Mesenchymal stem cell (in vitro differentiated cells and primary cell): ENCODE measurements around the gene MYO5B.

ENCODE experiments used
- DNase-seq: peaks from one replicate; pipeline ENCODE4 v3.0.0-alpha.2; 2013
- H2AFZ ChIP-seq: one replicate; pipeline ENCODE4 v1.6.1; 2013; ENCODE audit warnings: low read depth, mild to moderate bottlenecking, control low read depth, inconsistent platforms, low read length, moderate library complexity
- H2AK5ac ChIP-seq: 2 replicates; pipeline ENCODE4 v1.6.1; 2013; ENCODE audit warnings: low read length, moderate library complexity, mild to moderate bottlenecking, inconsistent platforms; ENCODE audit not compliant: severe bottlenecking
- H2BK120ac ChIP-seq: one replicate; pipeline ENCODE4 v1.6.1; 2013; ENCODE audit warnings: low read depth, mild to moderate bottlenecking, inconsistent platforms, low read length, moderate library complexity
- H2BK12ac ChIP-seq, 2 experiments: one replicate each; pipeline ENCODE4 v1.6.1; 2013; ENCODE audit warnings: inconsistent platforms in 2 of 2, low read length in 2 of 2, mild to moderate bottlenecking in 2 of 2, moderate library complexity in 2 of 2, control low read depth in 1 of 2
- H2BK15ac ChIP-seq: one replicate; pipeline ENCODE4 v1.6.1; 2013; ENCODE audit warnings: mild to moderate bottlenecking, low read depth, inconsistent platforms; ENCODE audit not compliant: poor library complexity, severe bottlenecking
- H2BK5ac ChIP-seq: 2 replicates; pipeline ENCODE4 v1.6.1; 2013; ENCODE audit warnings: low read depth, mild to moderate bottlenecking, low read length, control low read depth, inconsistent platforms; ENCODE audit not compliant: poor library complexity, severe bottlenecking
- H3K14ac ChIP-seq, 2 experiments: one replicate each; pipeline ENCODE4 v1.6.1; 2013; ENCODE audit warnings: inconsistent platforms in 2 of 2, low read length in 2 of 2, control low read depth in 1 of 2, mild to moderate bottlenecking in 1 of 2, moderate library complexity in 1 of 2
- H3K18ac ChIP-seq, 2 experiments: one replicate each; pipeline ENCODE4 v1.6.1; 2013; ENCODE audit warnings: inconsistent platforms in 2 of 2, low read length in 2 of 2, control low read depth in 1 of 2, low read depth in 1 of 2, mild to moderate bottlenecking in 1 of 2
- H3K23ac ChIP-seq, 2 experiments: one replicate each; pipeline ENCODE4 v1.6.1; 2013; ENCODE audit warnings: inconsistent platforms in 2 of 2, low read length in 2 of 2, mild to moderate bottlenecking in 2 of 2, moderate library complexity in 2 of 2, control low read depth in 1 of 2
- H3K27ac ChIP-seq: 2 replicates; pipeline ENCODE4 v1.5.1; 2013; ENCODE audit warnings: mild to moderate bottlenecking, moderate library complexity, low read length, control low read depth, inconsistent platforms; ENCODE audit not compliant: poor library complexity, severe bottlenecking
- H3K27me3 ChIP-seq, 2 experiments: 2 replicates each; pipeline versions ENCODE4 v1.6.1 to v1.7.0; 2013; ENCODE audit warnings: low read length in 2 of 2, mild to moderate bottlenecking in 2 of 2, moderate library complexity in 2 of 2, control low read depth in 1 of 2, inconsistent platforms in 1 of 2; ENCODE audit not compliant: control insufficient read depth in 1 of 2, insufficient read depth in 1 of 2
- H3K36me3 ChIP-seq, 2 experiments: 2 replicates each; pipeline versions ENCODE4 v1.6.1 to v1.7.0; 2013; ENCODE audit warnings: low read length in 2 of 2, control low read depth in 1 of 2, inconsistent platforms in 1 of 2, low read depth in 1 of 2, mild to moderate bottlenecking in 1 of 2; ENCODE audit not compliant: insufficient read depth in 2 of 2, control insufficient read depth in 1 of 2
- H3K4ac ChIP-seq, 2 experiments: one replicate each; pipeline ENCODE4 v1.6.1; 2013; ENCODE audit warnings: inconsistent platforms in 2 of 2, low read length in 2 of 2, mild to moderate bottlenecking in 2 of 2, moderate library complexity in 2 of 2, control low read depth in 1 of 2, low read depth in 1 of 2
- H3K4me1 ChIP-seq: 2 replicates; pipeline ENCODE4 v1.6.1; 2013; ENCODE audit warnings: low read depth, low read length, control low read depth; ENCODE audit not compliant: control insufficient read depth, insufficient read depth
- H3K4me2 ChIP-seq: 2 replicates; pipeline ENCODE4 v1.6.1; 2013; ENCODE audit warnings: low read length, mild to moderate bottlenecking, inconsistent platforms; ENCODE audit not compliant: poor library complexity, severe bottlenecking
- H3K4me3 ChIP-seq, 2 experiments: 2 replicates each; pipeline versions ENCODE4 v1.5.1 to v1.7.0; 2013; ENCODE audit warnings: low read length in 2 of 2, mild to moderate bottlenecking in 2 of 2, control low read depth in 1 of 2, low read depth in 1 of 2; ENCODE audit not compliant: insufficient read depth in 1 of 2
- H3K79me1 ChIP-seq: replicated peaks from 2 replicates; pipeline ENCODE4 v1.6.1; 2013; ENCODE audit warnings: mild to moderate bottlenecking, control low read depth, low read length, inconsistent platforms; ENCODE audit not compliant: poor library complexity, severe bottlenecking
- H3K9ac ChIP-seq: 2 replicates; pipeline ENCODE4 v1.7.0; 2013; ENCODE audit warnings: mild to moderate bottlenecking, low read length, moderate library complexity
- H3K9me3 ChIP-seq: 2 replicates; pipeline ENCODE4 v1.7.0; 2013; ENCODE audit warnings: mild to moderate bottlenecking, low read length; ENCODE audit not compliant: control insufficient read depth
- H4K8ac ChIP-seq: one replicate; pipeline ENCODE4 v1.6.1; 2013; ENCODE audit warnings: inconsistent platforms, mild to moderate bottlenecking, low read length, moderate library complexity
- H4K91ac ChIP-seq: one replicate; pipeline ENCODE4 v1.6.1; 2013; ENCODE audit warnings: mild to moderate bottlenecking, low read length, inconsistent platforms
- WGBS: methylation state at CpG from one replicate; pipeline ENCODE4 v1.1.7; 2013; ENCODE audit warnings: mixed read lengths; 5-methylcytosine and 5-hydroxymethylcytosine counted together

Gene MYO5B

DNA sequence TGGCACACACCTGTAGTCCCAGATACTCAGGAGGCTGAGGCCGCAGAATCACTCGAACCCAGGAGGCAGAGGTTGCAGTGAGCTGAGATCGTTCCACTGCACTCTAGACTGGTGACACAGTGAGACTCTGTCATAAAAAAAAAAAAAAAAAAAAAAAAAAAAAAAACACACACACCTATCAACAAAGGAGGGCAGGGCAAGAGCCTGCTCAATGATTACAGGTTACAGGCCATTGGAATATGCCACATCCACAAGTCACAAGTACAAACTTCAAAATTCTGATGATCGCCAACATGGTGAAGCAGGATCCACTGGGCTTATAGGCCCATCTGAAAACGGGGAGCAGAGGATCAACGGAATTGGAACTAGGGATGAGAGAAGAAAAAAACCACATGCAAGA is 6.3 kb downstream of the MYO5B start:
- H4K8ac ChIP-seq, result no peak overlapping the region
- H3K14ac ChIP-seq, result no peak overlapping the region
- no peaks in the 10 kb centered on the region for H3K79me1 ChIP-seq

DNA sequence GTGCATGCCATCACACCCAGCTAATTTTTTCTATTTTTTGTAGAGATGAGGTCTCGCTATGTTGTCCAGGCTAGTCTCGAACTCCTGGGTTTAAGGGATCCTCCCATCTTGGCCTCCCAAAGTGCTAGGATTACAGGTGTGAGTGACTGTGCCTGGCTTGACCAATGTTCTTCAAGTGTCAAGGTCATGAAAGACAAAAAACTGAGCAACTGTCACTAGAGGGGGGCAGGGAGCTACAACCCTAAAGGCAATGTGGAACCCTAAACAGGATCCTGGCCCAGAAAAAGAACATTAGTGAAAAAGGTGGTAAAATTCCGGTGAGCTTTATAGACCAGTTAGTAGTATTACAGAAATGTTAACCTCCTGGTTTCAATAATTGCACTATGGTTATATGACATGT is 7.3 kb downstream of the MYO5B start:
- Histone ChIP-seq H3K4ac (no peak overlapping the region), H3K9ac (no peak overlapping the region), H4K91ac (no peak overlapping the region), H2AK5ac (no peak overlapping the region), H2BK5ac (no peak overlapping the region), H2BK12ac (no peak overlapping the region), H3K36me3 (no peaks in the 10 kb centered on the region), H3K14ac (no peak overlapping the region), H3K4me1 (no peaks in the 10 kb centered on the region), H3K18ac (no peak overlapping the region), H3K79me1 (no peaks in the 10 kb centered on the region), H3K23ac (no peak overlapping the region), H3K27me3 (peaks cover 42 to 53% of the 10 kb centered on the region in 2 experiments), H2AFZ (no peak overlapping the region), H3K4me3 (no peak overlapping the region), H4K8ac (no peak overlapping the region), H3K27ac (no peak overlapping the region), H2BK120ac (no peak overlapping the region), H2BK15ac (no peak overlapping the region), H3K9me3 (no peaks in the 10 kb centered on the region), H3K4me2 (no peak overlapping the region)
- WGBS, result 64% methylated on average over 2 of the region's 3 CpGs
- no peak for DNase-seq

More for the DNA sequence above, 6.3 kb downstream of the MYO5B start:
- H2BK5ac ChIP-seq, result no peak overlapping the region
- H2AFZ ChIP-seq, result no peak overlapping the region
- no peaks in the 10 kb centered on the region for H3K9me3 ChIP-seq
- H3K4me2 ChIP-seq, result no peak overlapping the region
- DNase-seq, result no peak
- no peak overlapping the region for H4K91ac ChIP-seq
- H2BK15ac ChIP-seq, result no peak overlapping the region
- no peak overlapping the region for H2AK5ac ChIP-seq
- no peaks in the 10 kb centered on the region for H3K36me3 ChIP-seq
- no peak overlapping the region for H2BK120ac ChIP-seq
- H3K9ac ChIP-seq, result no peak overlapping the region
- no peak overlapping the region for H3K23ac ChIP-seq
- peaks cover 52 to 63% of the 10 kb centered on the region in 2 experiments for H3K27me3 ChIP-seq
- H3K18ac ChIP-seq, result no peak overlapping the region
- no peak overlapping the region for H3K4me3 ChIP-seq
- no peak overlapping the region for H3K4ac ChIP-seq
- peaks cover 5% of the 10 kb centered on the region for H3K4me1 ChIP-seq
- 93% methylated on average over 6 of the region's 6 CpGs for WGBS
- no peak overlapping the region for H3K27ac ChIP-seq
- H2BK12ac ChIP-seq, result no peak overlapping the region

DNA sequence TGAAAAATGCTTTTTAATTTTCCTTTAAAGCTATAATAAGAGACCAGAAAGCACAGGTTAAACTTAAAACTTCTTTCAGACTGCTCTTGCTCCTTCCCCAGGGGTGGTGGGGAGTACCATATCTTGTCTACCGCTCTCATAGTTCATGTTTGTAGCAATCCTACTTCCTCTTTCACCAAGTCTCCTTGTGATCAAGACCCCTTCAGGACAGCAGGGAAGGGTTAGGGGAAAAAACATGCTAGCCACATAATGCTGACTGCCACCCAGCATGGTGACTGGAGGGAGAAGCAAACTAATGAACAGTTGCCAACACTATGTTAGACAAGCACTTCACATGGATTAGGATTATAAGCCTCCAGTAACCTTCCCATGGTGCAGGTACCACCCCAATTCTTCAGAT is 8.6 kb downstream of the MYO5B start:
- no peak overlapping the region for H4K91ac ChIP-seq
- no peak overlapping the region for H3K4me2 ChIP-seq
- no peak overlapping the region for H2BK120ac ChIP-seq
- H2AK5ac ChIP-seq, result no peak overlapping the region
- no peak overlapping the region for H3K27ac ChIP-seq
- H4K8ac ChIP-seq, result no peak overlapping the region
- H3K79me1 ChIP-seq, result no peaks in the 10 kb centered on the region
- H3K18ac ChIP-seq, result no peak overlapping the region
- H3K27me3 ChIP-seq, result peaks cover 41 to 52% of the 10 kb centered on the region in 2 experiments
- no peak overlapping the region for H3K4ac ChIP-seq
- no peak overlapping the region for H3K4me3 ChIP-seq
- no peak overlapping the region for H2AFZ ChIP-seq
- H2BK5ac ChIP-seq, result no peak overlapping the region
- no peak overlapping the region for H3K9ac ChIP-seq
- H2BK15ac ChIP-seq, result no peak overlapping the region
- 70% methylated on average over 1 of the region's 1 CpG for WGBS
- no peak overlapping the region for H2BK12ac ChIP-seq
- H3K23ac ChIP-seq, result no peak overlapping the region
- H3K14ac ChIP-seq, result no peak overlapping the region
- no peak for DNase-seq
- no peaks in the 10 kb centered on the region for H3K36me3 ChIP-seq
- no peaks in the 10 kb centered on the region for H3K9me3 ChIP-seq
- no peaks in the 10 kb centered on the region for H3K4me1 ChIP-seq

DNA sequence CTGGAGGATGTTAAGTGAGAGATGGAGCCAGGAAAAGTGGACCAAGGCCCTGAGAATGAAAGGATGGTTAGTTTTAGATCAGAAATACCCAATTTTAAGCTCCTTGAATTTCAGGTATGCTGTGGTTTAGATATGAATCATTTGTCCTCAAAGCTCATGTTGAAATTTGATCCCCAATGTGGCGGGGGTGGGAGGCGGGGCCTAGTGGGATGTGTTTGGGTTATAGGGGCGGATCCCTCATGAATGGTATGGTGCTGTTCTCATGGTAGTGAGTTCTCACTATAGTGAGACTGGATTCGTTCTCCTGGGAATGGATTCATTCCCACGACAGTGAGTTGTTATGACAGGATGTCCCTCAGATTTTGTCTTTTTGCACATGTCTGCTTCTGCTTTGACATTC is 11.4 kb downstream of the MYO5B start:
- no peaks in the 10 kb centered on the region for H3K36me3 ChIP-seq
- H3K4me1 ChIP-seq, result no peaks in the 10 kb centered on the region
- H3K4ac ChIP-seq, result no peak overlapping the region
- H2BK15ac ChIP-seq, result no peak overlapping the region
- H3K4me2 ChIP-seq, result no peak overlapping the region
- peaks cover 37 to 53% of the 10 kb centered on the region in 2 experiments for H3K27me3 ChIP-seq
- no peak overlapping the region for H3K23ac ChIP-seq
- H3K9me3 ChIP-seq, result no peaks in the 10 kb centered on the region
- no peak overlapping the region for H3K4me3 ChIP-seq
- H3K9ac ChIP-seq, result no peak overlapping the region
- no peak overlapping the region for H4K91ac ChIP-seq
- no peak overlapping the region for H2BK5ac ChIP-seq
- no peaks in the 10 kb centered on the region for H3K79me1 ChIP-seq
- H4K8ac ChIP-seq, result no peak overlapping the region
- H3K27ac ChIP-seq, result no peak overlapping the region
- H2BK120ac ChIP-seq, result no peak overlapping the region
- 61% methylated on average over 5 of the region's 5 CpGs for WGBS
- H2BK12ac ChIP-seq, result no peak overlapping the region
- DNase-seq, result no peak
- H3K14ac ChIP-seq, result no peak overlapping the region
- H2AFZ ChIP-seq, result no peak overlapping the region
- H2AK5ac ChIP-seq, result no peak overlapping the region
- H3K18ac ChIP-seq, result no peak overlapping the region
